Measurements from ENCODE around the gene RELB.
A peak's percentile ranks its signal among the peaks of the same experiment; 100 is the strongest.

Gene RELB

GRCh38 chr19:45069056-45069455, 67.8 kb downstream of the RELB start:
- H3K27me3 ChIP-seq (ENCODE audit: insufficient read depth, poor library complexity, severe bottlenecking), result no peaks in the 10 kb centered on the region
- no peak overlapping the region for H3K4me3 ChIP-seq (ENCODE audit: severe bottlenecking)
- DNase-seq (ENCODE audit: low spot score) (no peak), ATAC-seq (ENCODE audit: low read depth) (peak; percentile 87)
- peaks cover 44% of the 10 kb centered on the region for H3K36me3 ChIP-seq (ENCODE audit: low read depth)
- no peak overlapping the region for H3K27ac ChIP-seq (ENCODE audit: poor library complexity, severe bottlenecking)
- H3K4me1 ChIP-seq (ENCODE audit: insufficient read depth, poor library complexity, severe bottlenecking), result no peaks in the 10 kb centered on the region
- no peak for TF ChIP-seq CTCF (IDR thresholded peaks at IDR 0.05; ENCODE audit: poor library complexity, severe bottlenecking)
- no peaks in the 10 kb centered on the region for H3K9me3 ChIP-seq (ENCODE audit: severe bottlenecking)

DNA sequence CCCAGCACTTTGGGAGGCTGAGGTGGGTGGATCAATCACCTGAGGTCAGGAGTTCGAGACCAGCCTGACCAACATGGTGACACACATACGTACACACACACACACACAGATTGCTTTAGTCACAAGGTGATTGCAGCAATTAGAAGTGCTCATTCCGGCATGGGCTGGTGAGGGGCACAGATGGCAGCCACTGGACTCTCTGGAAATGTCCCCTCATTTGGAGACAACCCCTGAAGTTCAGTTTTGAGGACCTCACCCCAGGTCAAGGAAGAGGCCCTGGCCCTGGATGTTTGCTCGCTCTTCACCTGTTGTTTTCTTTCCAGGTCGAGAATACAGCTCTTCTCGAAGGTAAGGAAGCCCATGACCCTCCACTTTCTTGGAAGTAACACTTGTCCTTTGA, 69.0 kb downstream of the RELB start:
- DNase-seq (ENCODE audit: low spot score) (no peak), ATAC-seq (ENCODE audit: low read depth) (no peak)
- H3K27me3 ChIP-seq (ENCODE audit: insufficient read depth, poor library complexity, severe bottlenecking), result no peaks in the 10 kb centered on the region
- no peak overlapping the region for H3K27ac ChIP-seq (ENCODE audit: poor library complexity, severe bottlenecking)
- H3K36me3 ChIP-seq (ENCODE audit: low read depth), result peaks cover 36% of the 10 kb centered on the region
- no peak for TF ChIP-seq CTCF (IDR thresholded peaks at IDR 0.05; ENCODE audit: poor library complexity, severe bottlenecking)
- no peak overlapping the region for H3K4me3 ChIP-seq (ENCODE audit: severe bottlenecking)
- H3K9me3 ChIP-seq (ENCODE audit: severe bottlenecking), result no peaks in the 10 kb centered on the region
- H3K4me1 ChIP-seq (ENCODE audit: insufficient read depth, poor library complexity, severe bottlenecking), result no peaks in the 10 kb centered on the region

DNA sequence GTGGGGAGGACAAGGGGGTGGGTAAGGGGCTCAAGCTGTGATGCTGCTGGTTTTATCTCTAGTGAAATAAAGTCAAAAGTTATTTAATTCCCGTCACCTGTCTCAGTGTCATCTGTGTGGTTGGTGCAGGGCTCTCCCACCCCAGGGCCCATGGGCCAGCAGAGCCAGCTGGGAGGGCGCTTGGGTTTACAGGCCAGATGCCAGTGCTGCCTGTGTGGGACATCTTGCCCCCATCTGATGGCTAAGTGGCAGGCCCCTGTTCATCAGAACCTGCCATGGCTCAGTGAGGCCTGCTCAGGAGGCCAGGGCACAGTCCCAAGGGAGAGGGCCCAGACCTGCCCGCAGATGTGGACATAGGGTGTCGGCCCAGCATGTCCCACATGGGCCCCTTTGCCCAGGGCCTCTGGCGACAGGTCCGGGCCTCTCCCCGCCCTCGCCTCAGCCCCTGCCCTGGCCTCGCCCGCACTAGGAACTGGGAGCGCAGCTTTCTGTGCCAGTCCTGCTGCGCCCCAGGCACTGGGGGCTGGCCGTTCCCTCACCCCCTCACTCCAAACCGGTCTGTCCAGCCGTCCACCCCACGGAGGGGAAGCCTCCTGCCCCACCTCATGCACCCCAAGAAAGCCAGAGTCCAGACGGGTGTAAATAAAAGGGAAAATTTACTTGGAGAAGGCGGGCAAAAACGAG, 69.7 kb downstream of the RELB start:
- Histone ChIP-seq H3K4me3 (ENCODE audit: severe bottlenecking) (no peak overlapping the region), H3K36me3 (ENCODE audit: low read depth) (peaks cover 33% of the 10 kb centered on the region)

DNA sequence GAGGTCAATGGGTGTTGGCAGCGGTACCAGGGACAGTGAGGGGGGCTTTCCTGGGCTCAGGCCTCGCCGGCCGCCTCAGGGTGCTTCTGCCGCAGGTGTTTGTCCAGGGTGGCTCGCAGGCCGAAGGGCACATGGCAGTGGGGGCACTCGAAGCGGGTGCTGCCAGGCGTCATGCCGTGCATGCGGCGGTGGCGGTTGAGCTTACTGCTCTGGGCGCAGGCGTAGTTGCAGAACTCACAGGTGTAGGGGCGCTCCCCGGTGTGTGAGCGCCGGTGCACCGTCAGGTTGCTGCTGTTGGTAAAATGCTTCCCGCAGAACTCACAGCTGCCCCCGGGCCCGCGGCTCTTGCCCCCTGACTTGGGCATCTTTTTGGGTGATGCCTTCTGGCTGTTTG, 70.3 kb downstream of the RELB start:
- Histone ChIP-seq H3K27ac (ENCODE audit: poor library complexity, severe bottlenecking) (no peak overlapping the region), H3K27me3 (ENCODE audit: insufficient read depth, poor library complexity, severe bottlenecking) (no peaks in the 10 kb centered on the region), H3K4me3 (ENCODE audit: severe bottlenecking) (no peak overlapping the region), H3K4me1 (ENCODE audit: insufficient read depth, poor library complexity, severe bottlenecking) (peaks cover under 1% of the 10 kb centered on the region), H3K9me3 (ENCODE audit: severe bottlenecking) (no peaks in the 10 kb centered on the region), H3K36me3 (ENCODE audit: low read depth) (peaks cover 31% of the 10 kb centered on the region)
- ATAC-seq (ENCODE audit: low read depth) (no peak), DNase-seq (ENCODE audit: low spot score) (no peak)
- no peak for TF ChIP-seq CTCF (IDR thresholded peaks at IDR 0.05; ENCODE audit: poor library complexity, severe bottlenecking)

More for the DNA sequence above, 69.7 kb downstream of the RELB start:
- Histone ChIP-seq H3K27me3 (ENCODE audit: insufficient read depth, poor library complexity, severe bottlenecking) (no peaks in the 10 kb centered on the region), H3K27ac (ENCODE audit: poor library complexity, severe bottlenecking) (no peak overlapping the region), H3K4me1 (ENCODE audit: insufficient read depth, poor library complexity, severe bottlenecking) (no peaks in the 10 kb centered on the region), H3K9me3 (ENCODE audit: severe bottlenecking) (no peaks in the 10 kb centered on the region)
- DNase-seq (ENCODE audit: low spot score), result no peak
- ATAC-seq (ENCODE audit: low read depth), result no peak
- no peak for TF ChIP-seq CTCF (IDR thresholded peaks at IDR 0.05; ENCODE audit: poor library complexity, severe bottlenecking)

All from RWPE2 (cell line).